Adrenal gland (tissue), 12 donors: Measurements from ENCODE around the gene XPC. TPM values are rescaled to one million over a fixed set of nuclear protein-coding genes. Genes with fewer than 3 reads are reported as not detected.

Experiments used
- DNase-seq, 7 donors: peaks; one replicate each; pipeline ENCODE4 v3.0.0-alpha.2; 2019 to 2020
- H3K27ac ChIP-seq, 5 donors: fragments of 200-600 bp; sonication (generic) in 4 of 5; 1 replicate in 3 of 5; 2 replicates in 2 of 5; pipeline versions ENCODE4 v1.5.1 to v1.8.0; 2016 to 2020; ENCODE audit warnings: mild to moderate bottlenecking in 1 of 5
- H3K27me3 ChIP-seq: fragments of 200-600 bp; 2 replicates; pipeline ENCODE4 v1.8.0; 2021
- H3K36me3 ChIP-seq, 2 donors: fragments of 200-600 bp; replicated peaks in 1 of 2; 1 replicate in 1 of 2; 2 replicates in 1 of 2; pipeline versions ENCODE4 v1.5.1 to v1.8.0; 2018 to 2022
- H3K4me1 ChIP-seq, 2 donors: fragments of 200-600 bp; replicated peaks in 1 of 2; 1 replicate in 1 of 2; 2 replicates in 1 of 2; pipeline versions ENCODE4 v1.5.1 to v1.8.0; 2018 to 2021
- H3K4me3 ChIP-seq, 4 donors: fragments of 200-600 bp; sonication (generic) in 3 of 4; one replicate each; pipeline ENCODE4 v1.5.1; 2016 to 2018
- H3K9me3 ChIP-seq, 3 donors: fragments of 200-600 bp; sonication (generic) in 1 of 3; replicated peaks in 1 of 3; 1 replicate in 2 of 3; 2 replicates in 1 of 3; pipeline versions ENCODE4 v1.5.1 to v1.8.0; 2016 to 2021
- CTCF ChIP-seq, 6 experiments: fragments of 450-650 bp in 4 of 6; fragments of 200-600 bp in 2 of 6; sonication (generic) in 1 of 6; IDR thresholded peaks; 1 replicate in 5 of 6; 2 replicates in 1 of 6; pipeline versions ENCODE4 v1.5.1 to v1.8.0; 2016 to 2021; ENCODE audit warnings: antibody characterized with exemption in 6 of 6, mild to moderate bottlenecking in 2 of 6, moderate library complexity in 1 of 6
- POLR2A ChIP-seq, 2 donors: fragments of 450-650 bp; IDR thresholded peaks; one replicate each; pipeline ENCODE4 v1.6.1; 2017; ENCODE audit warnings: antibody characterized with exemption in 2 of 2, mild to moderate bottlenecking in 2 of 2, moderate library complexity in 1 of 2
- WGBS, 4 donors: extraction: QIAGEN DNeasy Blood & Tissue Kit in 2 of 4; methylation state at CpG; one replicate each; pipeline versions ENCODE4 v1.1.5 to v1.1.7; 2013 to 2017; 5-methylcytosine and 5-hydroxymethylcytosine counted together
- intact Hi-C, 2 donors: fragments of 100-400 bp; cut with DNase I; formaldehyde crosslinking; loops; one replicate each; pipeline versions ENCODE4 v1.14.1 to v1.15.0; 2022 to 2023
- polyA plus RNA-seq, 3 donors: library from polyadenylated mRNA; stranded (reverse); fragments of 200-250 nt in 2 of 3; fragments of 350-450 nt in 1 of 3; fragmentation: Illumina TruSeq in 1 of 3; extraction: RNeasy Lipid Tissue Mini Kit (QIAGEN cat#74804) in 1 of 3; gene quantifications; one replicate each; pipeline ENCODE4 v1.2.3, GENCODE V29; 2013 to 2014
- total RNA-seq, 9 donors: library from RNA; depleted of rRNA in 4 of 9; stranded (reverse); fragments of >200 nt in 4 of 9; fragments of 120-200 nt in 1 of 9; fragmentation: NEBNext Ultra II Directional in 1 of 9; extraction: Animal tissue kit (Norgen Biotek cat#: 25700) in 1 of 9; gene quantifications; one replicate each; pipeline versions ENCODE4 v1.1.0 to v1.2.4, GENCODE V29; 2013 to 2023
- donor health status: healthy with polysubstance abuse.
- donor health status: Bipolar disorder and iron deficiency.
- donor health status: DM: yes; HTN: yes; CAD: no.
- donor health status: DM: no; HTN: no; CAD: no.
- donor health status: DM: no; HTN: no; CAD: no.
- donor health status: DM: yes; HTN: yes; CAD: no.

XPC gene
- total and polyA plus RNA-seq, 12 donors, result 15.6 to 66.5 (median 31.4) TPM

GRCh38 chr3:14142567-14143270 lies 35.7 kb downstream of the XPC start:
- Histone ChIP-seq H3K36me3 (peaks cover 0 to 69% of the 10 kb centered on the region in 2 donors), H3K9me3 (no peaks in the 10 kb centered on the region), H3K27me3 (no peaks in the 10 kb centered on the region), H3K27ac (peak overlapping the region in 4 of 5 donors; percentile 32 to 91 (median 70)), H3K4me1 (peaks cover 30 to 42% of the 10 kb centered on the region in 2 donors), H3K4me3 (no peak overlapping the region)
- no peak for TF ChIP-seq POLR2A (IDR thresholded peaks at IDR 0.05)
- intact Hi-C loops, result no loop called here
- DNase-seq, result peak in 1 of 7 donors; percentile 50
- WGBS, 4 donors, result 77 to 87% (median 83%) methylated on average over 8 of the region's 8 CpGs

- no peaks in the 10 kb centered on the region for H3K9me3 ChIP-seq
- intact Hi-C loops, result no loop called here
These were observed 36.6 kb downstream of the XPC start for GRCh38 chr3:14141602-14142341.

GRCh38 chr3:14141144-14141543 lies 37.3 kb downstream of the XPC start:
- Histone ChIP-seq H3K27ac (no peak overlapping the region), H3K4me1 (peaks cover 24 to 43% of the 10 kb centered on the region in 2 donors), H3K27me3 (no peaks in the 10 kb centered on the region), H3K36me3 (peaks cover 0 to 65% of the 10 kb centered on the region in 2 donors), H3K9me3 (no peaks in the 10 kb centered on the region), H3K4me3 (no peak overlapping the region)
- intact Hi-C loops, result no loop called here
- 67 to 85% (median 78%) methylated on average over 2 of the region's 2 CpGs for WGBS, 4 donors
- DNase-seq, result peak in 2 of 7 donors; percentile 15 to 35
- TF ChIP-seq POLR2A (IDR thresholded peaks at IDR 0.05) (no peak), CTCF (IDR thresholded peaks at IDR 0.05) (no peak)

More at GRCh38 chr3:14141602-14142341, 36.6 kb downstream of the XPC start:
- TF ChIP-seq POLR2A (IDR thresholded peaks at IDR 0.05), result no peak
- no peak for TF ChIP-seq CTCF (IDR thresholded peaks at IDR 0.05)
- peak in 2 of 7 donors; percentile 22 to 49 for DNase-seq
- Histone ChIP-seq H3K27ac (peak overlapping the region in 1 of 5 donors; percentile 88), H3K27me3 (no peaks in the 10 kb centered on the region), H3K36me3 (peaks cover 0 to 69% of the 10 kb centered on the region in 2 donors), H3K4me3 (no peak overlapping the region), H3K4me1 (peaks cover 25 to 43% of the 10 kb centered on the region in 2 donors)
- 72 to 97% (median 90%) methylated on average over 8 to 19 of the region's 19 CpGs for WGBS, 4 donors

- no peak overlapping the region for H3K4me3 ChIP-seq
- H3K9me3 ChIP-seq, result no peaks in the 10 kb centered on the region
- H3K36me3 ChIP-seq, result peaks cover 0 to 67% of the 10 kb centered on the region in 2 donors
- H3K27me3 ChIP-seq, result no peaks in the 10 kb centered on the region
- peak in 2 of 7 donors; percentile 3 to 40 for DNase-seq
- intact Hi-C loops, result no loop called here
- TF ChIP-seq CTCF (IDR thresholded peaks at IDR 0.05) (no peak), POLR2A (IDR thresholded peaks at IDR 0.05) (no peak)
- 87 to 97% (median 93%) methylated on average over 2 of the region's 2 CpGs for whole genome bisulfite sequencing, 4 donors
- no peak overlapping the region for H3K27ac ChIP-seq
- H3K4me1 ChIP-seq, result peaks cover 24 to 42% of the 10 kb centered on the region in 2 donors
These were observed 37.7 kb downstream of the XPC start for GRCh38 chr3:14140668-14141067.
